ENCODE data around the gene TRIM52.
A peak's percentile ranks its signal among the peaks of the same experiment; 100 is the strongest.
"Not testable (repeated sequence)": the region's sequence is repeated elsewhere in the genome, so short reads cannot be mapped to it uniquely, and the experiment has no call there.

The TRIM52 gene

GRCh38 chr5:181233088-181233800 is 27.7 kb downstream of the TRIM52 start:
- DNase-seq, result no peak

GRCh38 chr5:181232593-181232992 is 28.4 kb downstream of the TRIM52 start:
- DNase-seq, result no peak

GRCh38 chr5:181231432-181231831 is 29.5 kb downstream of the TRIM52 start:
- DNase-seq, result no peak

- DNase-seq, result no peak
Measured at GRCh38 chr5:181230551-181230950, 30.4 kb downstream of the TRIM52 start.

GRCh38 chr5:181229996-181230395 is 30.9 kb downstream of the TRIM52 start:
- no peak for DNase-seq

- DNase-seq, result peak; percentile 58
Measured at GRCh38 chr5:181224390-181225229, 36.3 kb downstream of the TRIM52 start.

- DNase-seq, result peak; percentile 69
Measured at GRCh38 chr5:181223729-181224389, 37.1 kb downstream of the TRIM52 start.

- DNase-seq, result peak; percentile 99
Measured at GRCh38 chr5:181223058-181223728, 37.8 kb downstream of the TRIM52 start, which contains the start of gene TRIM41. Gene TRIM41 (plus strand): TSS chr5:181223281. CDS start chr5:181224000, 719 bp downstream.

GRCh38 chr5:181222630-181223057 is 38.3 kb downstream of the TRIM52 start:
- DNase-seq, result no peak

- DNase-seq, result peak; percentile 100
Measured at GRCh38 chr5:181221792-181222629, 38.9 kb downstream of the TRIM52 start.

- peak; percentile 78 for DNase-seq
Measured at GRCh38 chr5:181221105-181221791, 39.7 kb downstream of the TRIM52 start.

GRCh38 chr5:181220178-181220515 is 40.8 kb downstream of the TRIM52 start:
- DNase-seq, result no peak

- DNase-seq, result no peak
Measured at GRCh38 chr5:181219262-181220177, 41.4 kb downstream of the TRIM52 start.

GRCh38 chr5:181218795-181219124 is 42.2 kb downstream of the TRIM52 start:
- DNase-seq, result no peak

- DNase-seq, result peak; percentile 55
Measured at GRCh38 chr5:181217803-181218062, 43.2 kb downstream of the TRIM52 start.

GRCh38 chr5:181217111-181217802 is 43.7 kb downstream of the TRIM52 start:
- peak; percentile 82 for DNase-seq

- DNase-seq, result peak; percentile 57
Measured at GRCh38 chr5:181215997-181216989, 44.6 kb downstream of the TRIM52 start.

GRCh38 chr5:181214249-181214648 is 46.7 kb downstream of the TRIM52 start:
- not testable (repeated sequence) for DNase-seq

GRCh38 chr5:181212934-181213333 is 48.0 kb downstream of the TRIM52 start:
- DNase-seq, result no peak
